ENCODE data around the gene DNAJC7.

Gene DNAJC7

GRCh38 chr17:41928693-41929251, 88.5 kb downstream of the DNAJC7 start:
- in situ Hi-C loops (cut with MboI; ENCODE audit: low sequenced_read_pairs, unreplicated experiment), result no loop called here
- no peak for DNase-seq (ENCODE audit: low spot score)
- TF ChIP-seq CTCF (IDR thresholded peaks at IDR 0.05; ENCODE audit: borderline replicate concordance, control extremely low read depth, extremely low read depth, insufficient read depth, missing control alignments), result no peak

Data from GM13976 (cell line).